Ureter (tissue), 1 donor: Measurements from ENCODE around the gene NME3. TPM values are rescaled to one million over a fixed set of nuclear protein-coding genes. Genes with fewer than 3 reads are reported as not detected.
"Not testable (repeated sequence)": the region's sequence is repeated elsewhere in the genome, so short reads cannot be mapped to it uniquely, and the experiment has no call there.

ENCODE experiments used
- DNase-seq: peaks from one replicate; pipeline ENCODE4 v3.0.0-alpha.2; 2020; ENCODE audit warnings: low spot score
- total RNA-seq: library from RNA; stranded (reverse); gene quantifications from one replicate; pipeline ENCODE4 v1.2.4, GENCODE V29; 2023
- donor health status: DM: yes; HTN: yes; CAD: no.

Gene NME3
- total RNA-seq: 79.7 TPM

GRCh38 chr16:1771188-1771863, at the start of gene NME3:
TSS of gene NME3 (minus strand) at chr16:1771543. CDS start at chr16:1771534, 9 bp downstream.
- peak; percentile 83 for DNase-seq

GRCh38 chr16:1820946-1821290, 49.6 kb upstream of the NME3 start:
- no peak for DNase-seq

GRCh38 chr16:1820096-1820945, 49.0 kb upstream of the NME3 start:
- no peak for DNase-seq

- no peak for DNase-seq
Observed at GRCh38 chr16:1819611-1820010, 48.3 kb upstream of the NME3 start.

GRCh38 chr16:1818873-1819525, 47.7 kb upstream of the NME3 start:
- DNase-seq: no peak

GRCh38 chr16:1818204-1818872, 47.0 kb upstream of the NME3 start:
- no peak for DNase-seq

- DNase-seq: no peak
Observed at GRCh38 chr16:1817716-1818115, 46.4 kb upstream of the NME3 start.

- no peak for DNase-seq
Observed at GRCh38 chr16:1817276-1817589, 45.9 kb upstream of the NME3 start.

GRCh38 chr16:1816396-1817275, 45.3 kb upstream of the NME3 start:
- no peak for DNase-seq

- DNase-seq: no peak
Observed at GRCh38 chr16:1815461-1815860, 44.1 kb upstream of the NME3 start.

- no peak for DNase-seq
Observed at GRCh38 chr16:1812732-1813163, 41.4 kb upstream of the NME3 start.

- DNase-seq: no peak
Observed at GRCh38 chr16:1810536-1810935, 39.2 kb upstream of the NME3 start.

GRCh38 chr16:1810106-1810505, 38.8 kb upstream of the NME3 start:
- no peak for DNase-seq

GRCh38 chr16:1809281-1809801, 38.0 kb upstream of the NME3 start:
- DNase-seq: no peak

GRCh38 chr16:1808691-1809090, 37.3 kb upstream of the NME3 start:
- DNase-seq: no peak

GRCh38 chr16:1807626-1808025, 36.3 kb upstream of the NME3 start:
- DNase-seq: no peak

GRCh38 chr16:1800701-1801100, 29.4 kb upstream of the NME3 start:
- no peak for DNase-seq

GRCh38 chr16:1799263-1799662, 27.9 kb upstream of the NME3 start:
- not testable (repeated sequence) for DNase-seq

GRCh38 chr16:1794908-1795666, 23.7 kb upstream of the NME3 start:
- no peak for DNase-seq

- no peak for DNase-seq
Observed at GRCh38 chr16:1794221-1794871, 23.0 kb upstream of the NME3 start.
